Gastrocnemius medialis (tissue), 4 donors: ENCODE data around the gene CD19. TPM values are rescaled to one million over a fixed set of nuclear protein-coding genes. Genes with fewer than 3 reads are reported as not detected.

Experiments
- ATAC-seq, 2 donors: fragments of 150-250 bp; one replicate each; pipeline ENCODE4 v1.9.1; 2016
- DNase-seq, 2 donors: peaks; one replicate each; pipeline ENCODE4 v3.0.0-alpha.2; 2019
- H3K27ac ChIP-seq, 4 donors: fragments of 200-600 bp; sonication (generic); 1 replicate in 1 of 4; 2 replicates in 3 of 4; pipeline ENCODE4 v1.5.1; 2016 to 2018; ENCODE audit warnings: mild to moderate bottlenecking in 2 of 4, moderate library complexity in 1 of 4
- H3K27me3 ChIP-seq, 3 donors: fragments of 200-600 bp; sonication (generic) in 2 of 3; 1 replicate in 1 of 3; 2 replicates in 2 of 3; pipeline versions ENCODE4 v1.5.1 to v1.6.0; 2016 to 2019; ENCODE audit warnings: mild to moderate bottlenecking in 1 of 3, moderate library complexity in 1 of 3
- H3K36me3 ChIP-seq, 2 donors: fragments of 200-600 bp; sonication (generic) in 1 of 2; one replicate each; pipeline ENCODE4 v1.5.1; 2017 to 2018
- H3K4me1 ChIP-seq, 2 donors: fragments of 200-600 bp; sonication (generic) in 1 of 2; one replicate each; pipeline ENCODE4 v1.5.1; 2016 to 2017; ENCODE audit warnings: mild to moderate bottlenecking in 2 of 2
- H3K4me3 ChIP-seq, 4 donors: fragments of 200-600 bp; sonication (generic) in 3 of 4; 1 replicate in 1 of 4; 2 replicates in 3 of 4; pipeline ENCODE4 v1.5.1; 2016 to 2019; ENCODE audit warnings: mild to moderate bottlenecking in 2 of 4
- H3K9me3 ChIP-seq, 3 donors: fragments of 200-600 bp; sonication (generic) in 2 of 3; 1 replicate in 1 of 3; 2 replicates in 2 of 3; pipeline ENCODE4 v1.5.1; 2016 to 2019
- CTCF ChIP-seq, 5 experiments: fragments of 450-650 bp in 3 of 5; fragments of 200-600 bp in 2 of 5; sonication (generic) in 2 of 5; IDR thresholded peaks in 4 of 5; conservative IDR thresholded peaks in 1 of 5; 1 replicate in 4 of 5; 2 replicates in 1 of 5; pipeline ENCODE4 v1.5.1; 2016 to 2019; ENCODE audit warnings: antibody characterized with exemption in 5 of 5, mild to moderate bottlenecking in 3 of 5, moderate library complexity in 3 of 5
- POLR2A ChIP-seq, 2 donors: fragments of 450-650 bp; IDR thresholded peaks; one replicate each; pipeline ENCODE4 v1.6.1; 2017; ENCODE audit warnings: antibody characterized with exemption in 2 of 2, mild to moderate bottlenecking in 2 of 2, moderate library complexity in 2 of 2
- in situ Hi-C, 4 donors: fragments of 200-750 bp; cut with MboI; loops; one replicate each; pipeline versions ENCODE4 v1.15.0 to v1.8.0; 2017; ENCODE audit warnings: low sequenced_read_pairs in 4 of 4
- intact Hi-C: fragments of 100-400 bp; cut with DNase I; formaldehyde crosslinking; loops from one replicate; pipeline ENCODE4 v1.15.1; 2023; ENCODE audit warnings: low total_unique reads
- total RNA-seq, 4 donors: library from RNA; depleted of rRNA; stranded (reverse); fragments of >200 nt; gene quantifications; one replicate each; pipeline versions ENCODE4 v1.1.0 to v1.2.3, GENCODE V29; 2016

CD19 gene
- total RNA-seq, 4 donors from 2014 or later: not detected

- ATAC-seq: no peak
- intact Hi-C loops: no loop called here
- in situ Hi-C loops: no loop called here
- H3K36me3 ChIP-seq: peaks cover 0 to 58% of the 10 kb centered on the region in 2 donors
- no peaks in the 10 kb centered on the region for H3K27me3 ChIP-seq
- no peak overlapping the region for H3K27ac ChIP-seq
- H3K9me3 ChIP-seq: no peaks in the 10 kb centered on the region
- no peak for TF ChIP-seq CTCF (IDR thresholded peaks at IDR 0.05 in 4 of 5, conservative IDR thresholded peaks at IDR 0.05 in 1 of 5)
- no peak for TF ChIP-seq POLR2A (IDR thresholded peaks at IDR 0.05)
- H3K4me1 ChIP-seq: no peaks in the 10 kb centered on the region
- H3K4me3 ChIP-seq: no peak overlapping the region
- DNase-seq: no peak
These were observed 54.7 kb downstream of the CD19 start for GRCh38 chr16:28986492-28986891.

- no peaks in the 10 kb centered on the region for H3K4me1 ChIP-seq
- ATAC-seq (no peak), DNase-seq (no peak)
- H3K9me3 ChIP-seq: no peaks in the 10 kb centered on the region
- no peak for TF ChIP-seq POLR2A (IDR thresholded peaks at IDR 0.05)
- no peak for TF ChIP-seq CTCF (IDR thresholded peaks at IDR 0.05 in 4 of 5, conservative IDR thresholded peaks at IDR 0.05 in 1 of 5)
- peaks cover 0 to 52% of the 10 kb centered on the region in 2 donors for H3K36me3 ChIP-seq
- in situ Hi-C loops: no loop called here
- no peaks in the 10 kb centered on the region for H3K27me3 ChIP-seq
- H3K27ac ChIP-seq: no peak overlapping the region
- H3K4me3 ChIP-seq: no peak overlapping the region
- intact Hi-C loops: no loop called here
These were observed 55.5 kb downstream of the CD19 start for GRCh38 chr16:28987170-28987853.

Other genes with a start within 250 kb of the CD19 start
- gene EIF3C, start 220.5 kb upstream of the CD19 start, total RNA-seq: 100 to 1,000 TPM; 146 to 363 (median 247) TPM
- gene NPIPB9, start 180.2 kb upstream of the CD19 start, total RNA-seq: not detected
- gene ATXN2L, start 109.0 kb upstream of the CD19 start, total RNA-seq: 10 to 100 TPM; 24.0 to 68.6 (median 47.7) TPM
- gene TUFM, start 85.6 kb upstream of the CD19 start, total RNA-seq: 100 to 1,000 TPM; 140 to 196 (median 167) TPM
- 10 to 100 TPM; 13.9 to 28.5 (median 20.6) TPM for gene SH2B1, start 68.1 kb upstream of the CD19 start, total RNA-seq
- 100 to 1,000 TPM; 380 to 909 (median 764) TPM for gene ATP2A1, start 53.5 kb upstream of the CD19 start, total RNA-seq
- gene RABEP2, start 6.7 kb upstream of the CD19 start, total RNA-seq: 10 to 100 TPM in 1 of 4 donors, 1 to 10 TPM in 3; 2.9 to 13.9 (median 6.4) TPM
- gene NFATC2IP, start 19.0 kb downstream of the CD19 start, total RNA-seq: 10 to 100 TPM; 10.3 to 18.5 (median 14.2) TPM
- 10 to 100 TPM; 12.7 to 26.0 (median 23.4) TPM for gene SPNS1, start 42.8 kb downstream of the CD19 start, total RNA-seq
- under 1 TPM in 2 of 4 donors, not detected in 2; 0.31 to 0.49 TPM for gene LAT, start 53.1 kb downstream of the CD19 start, total RNA-seq